ENCODE results near the gene RENBP.

RENBP gene

DNA sequence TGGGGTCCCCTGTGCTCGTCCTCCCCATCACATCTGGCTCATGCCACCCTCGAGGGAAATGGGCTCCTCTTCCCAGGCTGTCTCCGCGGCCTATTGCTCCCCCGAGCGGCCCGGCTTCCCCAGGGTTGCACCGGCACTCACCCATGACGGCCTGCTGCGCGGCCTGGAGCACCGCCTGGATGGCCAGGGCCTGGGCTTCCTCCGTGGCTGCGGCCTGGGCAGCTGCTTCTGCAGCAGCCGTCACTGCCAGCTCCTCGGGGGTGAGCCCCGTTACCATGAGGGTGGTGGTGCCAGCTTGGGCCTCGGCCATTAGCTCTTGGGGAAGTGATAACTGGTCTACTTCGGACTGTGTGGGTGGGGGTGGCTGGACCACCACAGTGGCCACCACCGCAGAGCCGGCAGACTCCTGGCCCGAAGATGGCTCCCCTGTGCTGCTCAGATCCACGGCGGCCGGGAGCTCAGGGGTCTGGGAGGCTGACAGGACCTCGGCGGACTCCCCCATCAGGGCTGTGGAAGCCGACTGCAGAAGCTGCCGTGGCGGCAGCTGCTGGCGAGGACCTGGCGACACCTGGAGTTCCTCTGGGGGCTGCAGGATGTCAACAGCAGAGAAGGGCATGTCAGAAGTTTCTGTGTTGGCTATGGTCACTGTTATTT lies 8.1 kb upstream of the RENBP start:
- H4K8ac ChIP-seq (ENCODE audit: low read depth, low read length) = no peak overlapping the region
- H3K4me1 ChIP-seq (ENCODE audit: control insufficient read depth in 1 of 2, insufficient read depth in 2 of 2, low read length in 2 of 2) = no peaks in the 10 kb centered on the region
- no peak overlapping the region for H2AFZ ChIP-seq (ENCODE audit: insufficient read depth, low read length, poor library complexity)
- no peak overlapping the region for H2BK120ac ChIP-seq (ENCODE audit: insufficient read depth, low read length, poor library complexity)
- no peak overlapping the region for H3K4me3 ChIP-seq (ENCODE audit: low read depth, low read length)
- no peak overlapping the region for H3K14ac ChIP-seq (ENCODE audit: low read length)
- H2AK5ac ChIP-seq (ENCODE audit: low read length) = no peak overlapping the region
- H3K18ac ChIP-seq (ENCODE audit: low read length) = peak overlapping the region; percentile 38
- no peaks in the 10 kb centered on the region for H3K27me3 ChIP-seq (ENCODE audit: insufficient read depth, low read length)
- peaks cover 92 to 95% of the 10 kb centered on the region in 2 experiments for H3K36me3 ChIP-seq (ENCODE audit: control insufficient read depth in 1 of 2, insufficient read depth in 2 of 2, low read length in 2 of 2)
- no peaks in the 10 kb centered on the region for H3K79me1 ChIP-seq (ENCODE audit: low read length)
- no CpG with 5 or more reads among the region's 32 CpGs for WGBS (ENCODE audit: extremely low coverage, insufficient coverage, insufficient read length)
- H2BK12ac ChIP-seq (ENCODE audit: low read length) = no peak overlapping the region
- no peaks in the 10 kb centered on the region for H3K79me2 ChIP-seq (ENCODE audit: control insufficient read depth, insufficient read depth, low read length, poor library complexity)
- no peak overlapping the region for H2BK5ac ChIP-seq (ENCODE audit: low read depth, low read length, poor library complexity)
- no peak for DNase-seq
- H3K23ac ChIP-seq (ENCODE audit: low read length) = no peak overlapping the region
- H3K27ac ChIP-seq (ENCODE audit: low read depth, low read length) = no peak overlapping the region
- no peaks in the 10 kb centered on the region for H3K9me3 ChIP-seq (ENCODE audit: insufficient read depth, low read depth, low read length)
- H3K4ac ChIP-seq (ENCODE audit: low read depth, low read length) = no peak overlapping the region
- H3K9ac ChIP-seq (ENCODE audit: low read length) = no peak overlapping the region
- H4K12ac ChIP-seq (ENCODE audit: low read depth, low read length) = no peak overlapping the region
- H4K91ac ChIP-seq (ENCODE audit: low read depth, low read length) = no peak overlapping the region
- H3K4me2 ChIP-seq (ENCODE audit: low read length) = no peak overlapping the region

- WGBS (ENCODE audit: extremely low coverage, insufficient coverage, insufficient read length) = no CpG with 5 or more reads among the region's 28 CpGs
- Histone ChIP-seq H3K18ac (ENCODE audit: low read length) (no peak overlapping the region), H2AFZ (ENCODE audit: insufficient read depth, low read length, poor library complexity) (no peak overlapping the region), H2BK5ac (ENCODE audit: low read depth, low read length, poor library complexity) (no peak overlapping the region), H3K79me2 (ENCODE audit: control insufficient read depth, insufficient read depth, low read length, poor library complexity) (no peaks in the 10 kb centered on the region), H3K27ac (ENCODE audit: low read depth, low read length) (no peak overlapping the region), H4K12ac (ENCODE audit: low read depth, low read length) (no peak overlapping the region), H3K36me3 (ENCODE audit: control insufficient read depth in 1 of 2, insufficient read depth in 2 of 2, low read length in 2 of 2) (peaks cover 85 to 90% of the 10 kb centered on the region in 2 experiments), H3K4ac (ENCODE audit: low read depth, low read length) (no peak overlapping the region), H3K23ac (ENCODE audit: low read length) (no peak overlapping the region), H4K8ac (ENCODE audit: low read depth, low read length) (no peak overlapping the region), H2BK12ac (ENCODE audit: low read length) (no peak overlapping the region), H3K4me3 (ENCODE audit: low read depth, low read length) (no peak overlapping the region), H2AK5ac (ENCODE audit: low read length) (no peak overlapping the region), H3K14ac (ENCODE audit: low read length) (no peak overlapping the region), H3K27me3 (ENCODE audit: insufficient read depth, low read length) (no peaks in the 10 kb centered on the region), H3K4me2 (ENCODE audit: low read length) (no peak overlapping the region), H3K79me1 (ENCODE audit: low read length) (no peaks in the 10 kb centered on the region), H2BK120ac (ENCODE audit: insufficient read depth, low read length, poor library complexity) (no peak overlapping the region), H3K9me3 (ENCODE audit: insufficient read depth, low read depth, low read length) (no peaks in the 10 kb centered on the region), H4K91ac (ENCODE audit: low read depth, low read length) (no peak overlapping the region), H3K9ac (ENCODE audit: low read length) (no peak overlapping the region), H3K4me1 (ENCODE audit: control insufficient read depth in 1 of 2, insufficient read depth in 2 of 2, low read length in 2 of 2) (no peaks in the 10 kb centered on the region)
- DNase-seq = no peak
These were observed 7.4 kb upstream of the RENBP start for GRCh38 chrX:153951683-153952372.

- Histone ChIP-seq H3K4ac (ENCODE audit: low read depth, low read length) (no peak overlapping the region), H3K79me2 (ENCODE audit: control insufficient read depth, insufficient read depth, low read length, poor library complexity) (no peaks in the 10 kb centered on the region), H2BK120ac (ENCODE audit: insufficient read depth, low read length, poor library complexity) (no peak overlapping the region), H2AK5ac (ENCODE audit: low read length) (no peak overlapping the region), H3K18ac (ENCODE audit: low read length) (no peak overlapping the region), H2AFZ (ENCODE audit: insufficient read depth, low read length, poor library complexity) (no peak overlapping the region), H3K4me3 (ENCODE audit: low read depth, low read length) (no peak overlapping the region), H4K12ac (ENCODE audit: low read depth, low read length) (no peak overlapping the region), H3K23ac (ENCODE audit: low read length) (no peak overlapping the region), H3K9ac (ENCODE audit: low read length) (no peak overlapping the region), H3K9me3 (ENCODE audit: insufficient read depth, low read depth, low read length) (no peaks in the 10 kb centered on the region), H4K8ac (ENCODE audit: low read depth, low read length) (no peak overlapping the region), H2BK5ac (ENCODE audit: low read depth, low read length, poor library complexity) (no peak overlapping the region), H3K27ac (ENCODE audit: low read depth, low read length) (no peak overlapping the region), H3K4me2 (ENCODE audit: low read length) (no peak overlapping the region), H4K91ac (ENCODE audit: low read depth, low read length) (no peak overlapping the region), H3K14ac (ENCODE audit: low read length) (no peak overlapping the region), H3K4me1 (ENCODE audit: control insufficient read depth in 1 of 2, insufficient read depth in 2 of 2, low read length in 2 of 2) (no peaks in the 10 kb centered on the region), H3K36me3 (ENCODE audit: control insufficient read depth in 1 of 2, insufficient read depth in 2 of 2, low read length in 2 of 2) (peaks cover 71 to 74% of the 10 kb centered on the region in 2 experiments), H2BK12ac (ENCODE audit: low read length) (no peak overlapping the region), H3K79me1 (ENCODE audit: low read length) (no peaks in the 10 kb centered on the region), H3K27me3 (ENCODE audit: insufficient read depth, low read length) (no peaks in the 10 kb centered on the region)
- peak in 1 of 2 donors; percentile 19 for DNase-seq
- no CpG with 5 or more reads among the region's 19 CpGs for WGBS (ENCODE audit: extremely low coverage, insufficient coverage, insufficient read length)
These were observed 5.7 kb upstream of the RENBP start for GRCh38 chrX:153950127-153950526.

DNA sequence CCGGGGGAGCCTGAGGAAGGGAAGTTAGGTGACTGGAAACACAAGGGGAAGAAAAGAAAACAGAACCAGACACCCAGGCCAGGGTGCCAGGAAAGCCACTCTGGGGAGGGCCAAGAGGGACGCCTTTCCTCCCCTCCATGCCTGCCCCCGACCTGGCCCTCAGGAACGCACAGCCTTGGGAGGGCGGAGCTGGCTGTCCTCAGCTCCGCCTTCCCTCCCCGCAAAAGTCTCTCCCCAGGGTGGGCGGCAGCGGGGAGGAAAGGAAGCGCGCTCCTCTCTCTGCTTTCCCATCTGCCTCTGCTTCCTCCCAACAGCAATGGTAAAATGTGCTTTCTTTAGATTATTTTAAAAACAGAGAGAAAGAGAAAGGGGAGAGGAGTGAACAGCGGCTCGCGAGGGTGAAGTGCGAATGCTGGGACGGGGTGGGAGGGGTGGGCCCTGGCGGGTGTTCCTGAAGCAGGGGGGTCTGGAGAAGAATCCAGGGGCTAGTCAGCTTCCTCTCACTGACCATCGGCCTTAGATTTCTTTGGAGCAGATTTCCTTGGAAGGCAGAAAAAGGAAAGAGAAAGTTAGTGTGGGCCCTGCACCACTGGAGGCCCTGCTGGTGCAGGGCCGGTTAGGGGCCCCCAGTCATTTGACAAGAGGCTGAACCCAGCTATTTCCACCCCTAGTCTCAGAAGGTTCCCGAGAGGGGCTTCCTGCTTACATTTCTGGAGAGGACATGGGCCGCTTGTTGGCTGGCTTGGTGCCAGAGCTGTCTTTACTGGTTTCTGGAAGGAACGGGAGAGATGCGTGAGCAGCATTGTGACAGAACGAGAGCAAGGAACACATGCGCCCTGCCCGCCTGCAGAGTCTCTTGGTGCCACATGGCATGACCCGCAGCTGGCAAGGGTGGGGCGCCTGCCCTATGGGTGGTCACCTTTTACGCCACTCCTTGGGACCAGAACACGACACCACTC lies 4.7 kb upstream of the RENBP start:
- Histone ChIP-seq H3K14ac (ENCODE audit: low read length) (no peak overlapping the region), H2AFZ (ENCODE audit: insufficient read depth, low read length, poor library complexity) (no peak overlapping the region), H3K36me3 (ENCODE audit: control insufficient read depth in 1 of 2, insufficient read depth in 2 of 2, low read length in 2 of 2) (peaks cover 61 to 64% of the 10 kb centered on the region in 2 experiments), H2BK12ac (ENCODE audit: low read length) (no peak overlapping the region), H4K8ac (ENCODE audit: low read depth, low read length) (no peak overlapping the region), H3K4me2 (ENCODE audit: low read length) (no peak overlapping the region), H3K4me3 (ENCODE audit: low read depth, low read length) (no peak overlapping the region), H2BK5ac (ENCODE audit: low read depth, low read length, poor library complexity) (no peak overlapping the region), H3K23ac (ENCODE audit: low read length) (no peak overlapping the region), H3K4me1 (ENCODE audit: control insufficient read depth in 1 of 2, insufficient read depth in 2 of 2, low read length in 2 of 2) (peaks cover 0 to 2% of the 10 kb centered on the region in 2 experiments), H4K91ac (ENCODE audit: low read depth, low read length) (no peak overlapping the region), H3K27me3 (ENCODE audit: insufficient read depth, low read length) (no peaks in the 10 kb centered on the region), H3K4ac (ENCODE audit: low read depth, low read length) (no peak overlapping the region), H3K79me1 (ENCODE audit: low read length) (no peaks in the 10 kb centered on the region), H2BK120ac (ENCODE audit: insufficient read depth, low read length, poor library complexity) (no peak overlapping the region), H2AK5ac (ENCODE audit: low read length) (no peak overlapping the region), H3K79me2 (ENCODE audit: control insufficient read depth, insufficient read depth, low read length, poor library complexity) (no peaks in the 10 kb centered on the region), H3K9ac (ENCODE audit: low read length) (no peak overlapping the region), H4K12ac (ENCODE audit: low read depth, low read length) (no peak overlapping the region), H3K18ac (ENCODE audit: low read length) (no peak overlapping the region), H3K27ac (ENCODE audit: low read depth, low read length) (no peak overlapping the region), H3K9me3 (ENCODE audit: insufficient read depth, low read depth, low read length) (no peaks in the 10 kb centered on the region)
- DNase-seq = no peak
- no CpG with 5 or more reads among the region's 30 CpGs for WGBS (ENCODE audit: extremely low coverage, insufficient coverage, insufficient read length)

Data from trophoblast cell (in vitro differentiated cells and primary cell).